H1 (cell line): Measurements from ENCODE around the gene CTIF. TPM values are rescaled to one million over a fixed set of nuclear protein-coding genes. Genes with fewer than 3 reads are reported as not detected.

Source experiments
- CHD1 ChIP-seq: IDR thresholded peaks from 2 replicates; pipeline ENCODE4 v1.6.1; 2012; ENCODE audit warnings: low read depth, low read length, improper control_type of control experiment
- polyA plus RNA-seq, 7 experiments: library from polyadenylated mRNA; depleted of rRNA in 3 of 7; stranded (reverse) in 5 of 7; unstranded in 2 of 7; fragments of >200 nt in 5 of 7; fragments of 200-250 nt in 2 of 7; gene quantifications; 1 replicate in 5 of 7; 2 replicates in 1 of 7; 4 replicates in 1 of 7; pipeline versions ENCODE4 v1.2.1 to v1.2.3, GENCODE V29; 2011 to 2013; ENCODE audit warnings: missing spikeins in 2 of 7, mixed read lengths in 2 of 7
- total RNA-seq: library from RNA; stranded (reverse); fragmentation: NEBNext Ultra II Directional; extraction: Animal tissue kit (Norgen Biotek cat#: 25700); gene quantifications from 2 replicates; pipeline ENCODE4 v1.2.1, GENCODE V29; 2021

The CTIF gene
- total and polyA plus RNA-seq, 2 of the 8 experiments (the other 6 are each of a cell fraction or from before 2014, with no cell fraction given), result 9.0 to 17.8 TPM

- no peak for TF ChIP-seq CHD1
These were observed 797 bp downstream of the CTIF start (continued) for GRCh38 chr18:48539406-48540250.
